ENCODE measurements around the gene C6orf47. TPM values are rescaled to one million over a fixed set of nuclear protein-coding genes. Genes with fewer than 3 reads are reported as not detected.
A peak's percentile ranks its signal among the peaks of the same experiment; 100 is the strongest.

C6orf47 gene
- total and polyA plus RNA-seq, 2 of the 13 experiments (the other 11 are each of a cell fraction or from before 2014, with no cell fraction given) = 1.7 to 18.1 TPM

DNA sequence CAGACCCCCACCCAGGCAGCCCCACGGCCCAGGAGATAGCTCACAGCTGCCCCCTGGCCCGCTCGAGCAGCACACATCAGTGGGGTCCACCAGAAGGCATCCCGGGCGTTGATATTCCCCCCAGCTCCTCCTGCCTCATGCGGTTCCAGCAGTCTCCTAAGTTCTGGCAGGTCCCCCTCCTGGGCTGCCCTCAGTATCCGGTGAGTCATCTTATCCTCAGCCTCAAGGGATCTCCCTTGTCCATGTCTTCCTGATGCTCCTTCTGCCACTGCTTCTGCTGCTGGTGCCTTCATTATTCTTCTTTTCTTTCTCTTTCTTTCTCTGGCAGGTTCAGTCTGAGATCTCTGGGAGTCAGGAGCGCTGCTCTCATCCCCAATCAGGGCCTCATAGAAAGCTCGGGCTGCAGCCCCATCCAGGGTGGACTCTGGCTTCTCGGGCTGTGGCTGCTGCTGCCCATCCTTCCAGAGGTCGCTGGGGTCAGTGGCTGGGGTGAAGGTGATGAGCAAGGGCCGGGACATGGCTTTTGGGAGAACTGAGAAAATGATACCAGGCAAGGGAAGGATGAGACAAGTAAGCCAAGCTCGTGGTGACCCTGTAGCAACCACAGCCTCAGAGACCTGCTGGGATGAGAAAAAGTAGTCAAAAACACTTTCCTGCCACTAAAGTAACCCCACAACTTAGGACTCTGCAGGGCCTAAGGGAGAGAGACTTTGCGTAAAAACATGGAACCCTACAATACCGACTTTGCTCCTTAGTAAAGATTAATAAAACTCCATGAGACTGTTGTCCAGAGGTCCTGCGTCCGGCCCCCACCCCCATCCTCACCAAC is 3.6 kb upstream of the C6orf47 start (continued):
- TF ChIP-seq, protein P1, sequence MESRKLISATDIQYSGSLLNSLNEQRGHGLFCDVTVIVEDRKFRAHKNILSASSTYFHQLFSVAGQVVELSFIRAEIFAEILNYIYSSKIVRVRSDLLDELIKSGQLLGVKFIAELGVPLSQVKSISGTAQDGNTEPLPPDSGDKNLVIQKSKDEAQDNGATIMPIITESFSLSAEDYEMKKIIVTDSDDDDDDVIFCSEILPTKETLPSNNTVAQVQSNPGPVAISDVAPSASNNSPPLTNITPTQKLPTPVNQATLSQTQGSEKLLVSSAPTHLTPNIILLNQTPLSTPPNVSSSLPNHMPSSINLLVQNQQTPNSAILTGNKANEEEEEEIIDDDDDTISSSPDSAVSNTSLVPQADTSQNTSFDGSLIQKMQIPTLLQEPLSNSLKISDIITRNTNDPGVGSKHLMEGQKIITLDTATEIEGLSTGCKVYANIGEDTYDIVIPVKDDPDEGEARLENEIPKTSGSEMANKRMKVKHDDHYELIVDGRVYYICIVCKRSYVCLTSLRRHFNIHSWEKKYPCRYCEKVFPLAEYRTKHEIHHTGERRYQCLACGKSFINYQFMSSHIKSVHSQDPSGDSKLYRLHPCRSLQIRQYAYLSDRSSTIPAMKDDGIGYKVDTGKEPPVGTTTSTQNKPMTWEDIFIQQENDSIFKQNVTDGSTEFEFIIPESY (CRISPR knock-in tag; IDR thresholded peaks at IDR 0.05) = no peak
- TF ChIP-seq, protein P2, sequence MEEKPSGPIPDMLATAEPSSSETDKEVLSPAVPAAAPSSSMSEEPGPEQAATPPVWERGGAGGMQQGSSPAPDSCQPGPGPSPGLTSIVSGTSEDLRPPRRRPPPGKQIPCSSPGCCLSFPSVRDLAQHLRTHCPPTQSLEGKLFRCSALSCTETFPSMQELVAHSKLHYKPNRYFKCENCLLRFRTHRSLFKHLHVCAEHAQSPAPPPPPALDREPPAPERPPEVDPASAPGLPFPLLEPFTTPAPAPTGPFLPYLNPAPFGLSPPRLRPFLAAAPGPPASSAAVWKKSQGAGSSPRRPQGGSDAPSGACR (CRISPR knock-in tag; IDR thresholded peaks at IDR 0.05) = no peak
- TF ChIP-seq ZNF7 (CRISPR knock-in tag; IDR thresholded peaks at IDR 0.05) (no peak), SALL1 (CRISPR knock-in tag; IDR thresholded peaks at IDR 0.05) (0 out of 2 replicates have a peak, but pooled peaks have one; percentile 48), BORCS8-MEF2B (CRISPR knock-in tag; IDR thresholded peaks at IDR 0.05) (no peak), ZNF660 (CRISPR knock-in tag; IDR thresholded peaks at IDR 0.05; ENCODE audit: borderline replicate concordance, low read depth) (no peak), ZNF224 (CRISPR knock-in tag; IDR thresholded peaks at IDR 0.05) (no peak), SCMH1 (CRISPR knock-in tag; IDR thresholded peaks at IDR 0.05; ENCODE audit: borderline replicate concordance) (no peak), ZNF160 (CRISPR knock-in tag; IDR thresholded peaks at IDR 0.05) (0 out of 2 replicates have a peak, but pooled peaks have one; percentile 32), TCF7 (IDR thresholded peaks at IDR 0.05; ENCODE audit: low read depth) (no peak), HDAC6 (IDR thresholded peaks at IDR 0.05; ENCODE audit: low read depth, low read length) (no peak), ZC3H13 (CRISPR knock-in tag; IDR thresholded peaks at IDR 0.05) (peak; percentile 59; the same call in 1 of the 2 replicates)
- TF ChIP-seq, protein P3, sequence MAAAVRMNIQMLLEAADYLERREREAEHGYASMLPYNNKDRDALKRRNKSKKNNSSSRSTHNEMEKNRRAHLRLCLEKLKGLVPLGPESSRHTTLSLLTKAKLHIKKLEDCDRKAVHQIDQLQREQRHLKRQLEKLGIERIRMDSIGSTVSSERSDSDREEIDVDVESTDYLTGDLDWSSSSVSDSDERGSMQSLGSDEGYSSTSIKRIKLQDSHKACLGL (CRISPR knock-in tag; IDR thresholded peaks at IDR 0.05) = 0 out of 2 replicates have a peak, but pooled peaks have one; percentile 24
- TF ChIP-seq, protein P4, sequence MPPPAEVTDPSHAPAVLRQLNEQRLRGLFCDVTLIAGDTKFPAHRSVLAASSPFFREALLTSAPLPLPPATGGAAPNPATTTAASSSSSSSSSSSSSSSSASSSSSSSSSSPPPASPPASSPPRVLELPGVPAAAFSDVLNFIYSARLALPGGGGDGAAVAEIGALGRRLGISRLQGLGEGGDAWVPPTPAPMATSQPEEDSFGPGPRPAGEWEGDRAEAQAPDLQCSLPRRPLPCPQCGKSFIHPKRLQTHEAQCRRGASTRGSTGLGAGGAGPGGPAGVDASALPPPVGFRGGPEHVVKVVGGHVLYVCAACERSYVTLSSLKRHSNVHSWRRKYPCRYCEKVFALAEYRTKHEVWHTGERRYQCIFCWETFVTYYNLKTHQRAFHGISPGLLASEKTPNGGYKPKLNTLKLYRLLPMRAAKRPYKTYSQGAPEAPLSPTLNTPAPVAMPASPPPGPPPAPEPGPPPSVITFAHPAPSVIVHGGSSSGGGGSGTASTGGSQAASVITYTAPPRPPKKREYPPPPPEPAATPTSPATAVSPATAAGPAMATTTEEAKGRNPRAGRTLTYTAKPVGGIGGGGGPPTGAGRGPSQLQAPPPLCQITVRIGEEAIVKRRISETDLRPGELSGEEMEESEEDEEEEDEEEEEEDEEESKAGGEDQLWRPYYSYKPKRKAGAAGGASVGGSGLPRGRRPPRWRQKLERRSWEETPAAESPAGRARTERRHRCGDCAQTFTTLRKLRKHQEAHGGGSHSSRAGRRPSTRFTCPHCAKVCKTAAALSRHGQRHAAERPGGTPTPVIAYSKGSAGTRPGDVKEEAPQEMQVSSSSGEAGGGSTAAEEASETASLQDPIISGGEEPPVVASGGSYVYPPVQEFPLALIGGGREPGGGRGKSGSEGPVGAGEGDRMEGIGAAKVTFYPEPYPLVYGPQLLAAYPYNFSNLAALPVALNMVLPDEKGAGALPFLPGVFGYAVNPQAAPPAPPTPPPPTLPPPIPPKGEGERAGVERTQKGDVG (CRISPR knock-in tag; IDR thresholded peaks at IDR 0.05; ENCODE audit: borderline replicate concordance) = peak; percentile 64; the same call in 1 of the 2 replicates
- TF ChIP-seq, protein P5, sequence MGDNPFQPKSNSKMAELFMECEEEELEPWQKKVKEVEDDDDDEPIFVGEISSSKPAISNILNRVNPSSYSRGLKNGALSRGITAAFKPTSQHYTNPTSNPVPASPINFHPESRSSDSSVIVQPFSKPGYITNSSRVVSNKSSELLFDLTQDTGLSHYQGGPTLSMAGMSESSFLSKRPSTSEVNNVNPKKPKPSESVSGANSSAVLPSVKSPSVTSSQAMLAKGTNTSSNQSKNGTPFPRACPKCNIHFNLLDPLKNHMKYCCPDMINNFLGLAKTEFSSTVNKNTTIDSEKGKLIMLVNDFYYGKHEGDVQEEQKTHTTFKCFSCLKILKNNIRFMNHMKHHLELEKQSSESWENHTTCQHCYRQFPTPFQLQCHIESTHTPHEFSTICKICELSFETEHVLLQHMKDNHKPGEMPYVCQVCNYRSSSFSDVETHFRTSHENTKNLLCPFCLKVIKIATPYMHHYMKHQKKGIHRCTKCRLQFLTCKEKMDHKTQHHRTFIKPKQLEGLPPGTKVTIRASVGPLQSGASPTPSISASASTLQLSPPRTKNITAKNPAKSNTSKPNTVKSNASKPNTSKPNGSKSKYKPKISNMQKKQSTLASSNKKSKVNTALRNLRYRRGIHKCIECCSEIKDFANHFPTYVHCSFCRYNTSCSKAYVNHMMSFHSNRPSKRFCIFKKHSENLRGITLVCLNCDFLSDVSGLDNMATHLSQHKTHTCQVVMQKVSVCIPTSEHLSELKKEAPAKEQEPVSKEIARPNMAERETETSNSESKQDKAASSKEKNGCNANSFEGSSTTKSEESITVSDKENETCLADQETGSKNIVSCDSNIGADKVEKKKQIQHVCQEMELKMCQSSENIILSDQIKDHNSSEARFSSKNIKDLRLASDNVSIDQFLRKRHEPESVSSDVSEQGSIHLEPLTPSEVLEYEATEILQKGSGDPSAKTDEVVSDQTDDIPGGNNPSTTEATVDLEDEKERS (CRISPR knock-in tag; IDR thresholded peaks at IDR 0.05) = no peak
- TF ChIP-seq, protein P6, sequence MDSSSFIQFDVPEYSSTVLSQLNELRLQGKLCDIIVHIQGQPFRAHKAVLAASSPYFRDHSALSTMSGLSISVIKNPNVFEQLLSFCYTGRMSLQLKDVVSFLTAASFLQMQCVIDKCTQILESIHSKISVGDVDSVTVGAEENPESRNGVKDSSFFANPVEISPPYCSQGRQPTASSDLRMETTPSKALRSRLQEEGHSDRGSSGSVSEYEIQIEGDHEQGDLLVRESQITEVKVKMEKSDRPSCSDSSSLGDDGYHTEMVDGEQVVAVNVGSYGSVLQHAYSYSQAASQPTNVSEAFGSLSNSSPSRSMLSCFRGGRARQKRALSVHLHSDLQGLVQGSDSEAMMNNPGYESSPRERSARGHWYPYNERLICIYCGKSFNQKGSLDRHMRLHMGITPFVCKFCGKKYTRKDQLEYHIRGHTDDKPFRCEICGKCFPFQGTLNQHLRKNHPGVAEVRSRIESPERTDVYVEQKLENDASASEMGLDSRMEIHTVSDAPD (CRISPR knock-in tag; IDR thresholded peaks at IDR 0.05) = no peak

Data from HepG2 (cell line).